Lung (tissue), 12 donors: ENCODE results near the gene FOXK1. TPM values are rescaled to one million over a fixed set of nuclear protein-coding genes. Genes with fewer than 3 reads are reported as not detected.

ENCODE experiments used
- ATAC-seq: fragments of 200-7000 bp; cut with Tn5 transposase; one replicate; pipeline ENCODE4 v1.9.1; 2020; ENCODE audit warnings: moderate number of reproducible peaks; ENCODE audit not compliant: insufficient read depth, low FRiP score
- DNase-seq, 3 donors: peaks; one replicate each; pipeline ENCODE4 v3.0.0-alpha.2; 2013 to 2017
- H3K27ac ChIP-seq, 2 donors: one replicate each; pipeline ENCODE4 v1.5.1; 2013; ENCODE audit warnings: mild to moderate bottlenecking in 2 of 2, moderate library complexity in 2 of 2, control low read depth in 1 of 2, inconsistent platforms in 1 of 2, low read depth in 1 of 2, low read length in 1 of 2
- H3K27me3 ChIP-seq, 3 donors: one replicate each; pipeline ENCODE4 v1.5.1; 2013; ENCODE audit warnings: low read length in 2 of 3; ENCODE audit not compliant: control insufficient read depth in 3 of 3, insufficient read depth in 3 of 3
- H3K36me3 ChIP-seq, 4 donors: one replicate each; pipeline ENCODE4 v1.5.1; 2013; ENCODE audit warnings: low read length in 4 of 4, mild to moderate bottlenecking in 1 of 4, moderate library complexity in 1 of 4; ENCODE audit not compliant: control insufficient read depth in 4 of 4, insufficient read depth in 4 of 4
- H3K4me1 ChIP-seq, 5 donors: one replicate each; pipeline ENCODE4 v1.5.1; 2013; ENCODE audit warnings: low read length in 5 of 5, mild to moderate bottlenecking in 2 of 5, moderate library complexity in 1 of 5; ENCODE audit not compliant: control insufficient read depth in 5 of 5, insufficient read depth in 5 of 5
- H3K4me3 ChIP-seq: one replicate; pipeline ENCODE4 v1.5.1; 2013; ENCODE audit warnings: mild to moderate bottlenecking, control low read depth, moderate library complexity
- H3K9ac ChIP-seq, 2 donors: one replicate each; pipeline ENCODE4 v1.5.1; 2013; ENCODE audit warnings: low read length in 2 of 2, control low read depth in 1 of 2; ENCODE audit not compliant: insufficient read depth in 1 of 2
- H3K9me3 ChIP-seq, 4 donors: one replicate each; pipeline ENCODE4 v1.5.1; 2013; ENCODE audit warnings: low read length in 3 of 4, mild to moderate bottlenecking in 1 of 4, moderate library complexity in 1 of 4; ENCODE audit not compliant: control insufficient read depth in 4 of 4, insufficient read depth in 3 of 4
- WGBS, 2 donors: extraction: QIAGEN DNeasy Blood & Tissue Kit; methylation state at CpG; one replicate each; pipeline ENCODE4 v1.1.7; 2013; 5-methylcytosine and 5-hydroxymethylcytosine counted together
- polyA plus RNA-seq, 2 donors: library from polyadenylated mRNA; stranded (reverse); fragments of 200-250 nt; gene quantifications; one replicate each; pipeline ENCODE4 v1.2.1, GENCODE V29; 2013
- total RNA-seq, 2 donors: library from RNA; depleted of rRNA in 1 of 2; stranded (reverse); fragments of >200 nt in 1 of 2; gene quantifications; one replicate each; pipeline ENCODE4 v1.2.1, GENCODE V29; 2014 to 2021
- TF ChIP-seq, protein P1 (sequence below): IDR thresholded peaks from 2 replicates; pipeline ENCODE4 v1.5.1; 2012; ENCODE audit warnings: mild to moderate bottlenecking; ENCODE audit errors: control extremely low read depth, extremely low read depth
- donor health status: control.
- donor health status: control.
- donor health status: Bipolar disorder and iron deficiency.
- donor health status: healthy.
- donor health status: DM: yes; HTN: yes; CAD: no.

The FOXK1 gene
- total and polyA plus RNA-seq, 4 donors = 6.4 to 36.2 (median 14.3) TPM

DNA sequence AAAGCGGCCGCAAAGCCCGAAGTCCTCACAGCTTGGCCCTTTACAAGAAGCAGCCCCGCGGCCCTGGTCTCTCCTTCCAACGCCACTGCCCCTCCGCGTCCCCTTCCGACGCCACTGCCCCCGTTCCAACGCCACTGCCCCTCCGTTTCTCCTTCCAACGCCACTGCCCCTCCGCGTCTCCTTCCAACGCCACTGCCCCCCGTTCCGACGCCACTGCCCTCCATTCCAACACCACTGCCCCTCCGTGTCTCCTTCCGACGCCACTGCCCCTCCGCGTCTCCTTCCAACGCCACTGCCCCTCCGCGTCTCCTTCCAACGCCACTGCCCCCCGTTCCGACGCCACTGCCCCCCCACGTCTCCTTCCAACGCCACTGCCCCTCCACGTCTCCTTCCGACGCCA, 126.5 kb downstream of the FOXK1 start:
- no peak overlapping the region for H3K4me3 ChIP-seq
- no peak overlapping the region for H3K27ac ChIP-seq
- no peak overlapping the region for H3K9ac ChIP-seq
- no peaks in the 10 kb centered on the region for H3K4me1 ChIP-seq
- H3K9me3 ChIP-seq = peaks cover 0 to 8% (median 2%) of the 10 kb centered on the region in 4 donors
- peaks cover 0 to 15% (median 8%) of the 10 kb centered on the region in 4 donors for H3K36me3 ChIP-seq
- WGBS, 2 donors = 77 to 86% methylated on average over 37 of the region's 37 CpGs
- TF ChIP-seq, protein P1, sequence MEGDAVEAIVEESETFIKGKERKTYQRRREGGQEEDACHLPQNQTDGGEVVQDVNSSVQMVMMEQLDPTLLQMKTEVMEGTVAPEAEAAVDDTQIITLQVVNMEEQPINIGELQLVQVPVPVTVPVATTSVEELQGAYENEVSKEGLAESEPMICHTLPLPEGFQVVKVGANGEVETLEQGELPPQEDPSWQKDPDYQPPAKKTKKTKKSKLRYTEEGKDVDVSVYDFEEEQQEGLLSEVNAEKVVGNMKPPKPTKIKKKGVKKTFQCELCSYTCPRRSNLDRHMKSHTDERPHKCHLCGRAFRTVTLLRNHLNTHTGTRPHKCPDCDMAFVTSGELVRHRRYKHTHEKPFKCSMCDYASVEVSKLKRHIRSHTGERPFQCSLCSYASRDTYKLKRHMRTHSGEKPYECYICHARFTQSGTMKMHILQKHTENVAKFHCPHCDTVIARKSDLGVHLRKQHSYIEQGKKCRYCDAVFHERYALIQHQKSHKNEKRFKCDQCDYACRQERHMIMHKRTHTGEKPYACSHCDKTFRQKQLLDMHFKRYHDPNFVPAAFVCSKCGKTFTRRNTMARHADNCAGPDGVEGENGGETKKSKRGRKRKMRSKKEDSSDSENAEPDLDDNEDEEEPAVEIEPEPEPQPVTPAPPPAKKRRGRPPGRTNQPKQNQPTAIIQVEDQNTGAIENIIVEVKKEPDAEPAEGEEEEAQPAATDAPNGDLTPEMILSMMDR = no peak
- no peak for ATAC-seq
- H3K27me3 ChIP-seq = no peaks in the 10 kb centered on the region
- no peak for DNase-seq

- peaks cover 0 to 8% (median 2%) of the 10 kb centered on the region in 4 donors for H3K9me3 ChIP-seq
- ATAC-seq (no peak), DNase-seq (no peak)
- no peaks in the 10 kb centered on the region for H3K27me3 ChIP-seq
- TF ChIP-seq, protein P1 = no peak
- H3K36me3 ChIP-seq = peaks cover 0 to 19% (median 9%) of the 10 kb centered on the region in 4 donors
- WGBS, 2 donors = 42 to 65% methylated on average over 38 of the region's 38 CpGs
- H3K27ac ChIP-seq = no peak overlapping the region
- no peak overlapping the region for H3K4me3 ChIP-seq
- no peak overlapping the region for H3K9ac ChIP-seq
- no peaks in the 10 kb centered on the region for H3K4me1 ChIP-seq
Measured at GRCh38 chr7:4809091-4809591, 127.0 kb downstream of the FOXK1 start.

DNA sequence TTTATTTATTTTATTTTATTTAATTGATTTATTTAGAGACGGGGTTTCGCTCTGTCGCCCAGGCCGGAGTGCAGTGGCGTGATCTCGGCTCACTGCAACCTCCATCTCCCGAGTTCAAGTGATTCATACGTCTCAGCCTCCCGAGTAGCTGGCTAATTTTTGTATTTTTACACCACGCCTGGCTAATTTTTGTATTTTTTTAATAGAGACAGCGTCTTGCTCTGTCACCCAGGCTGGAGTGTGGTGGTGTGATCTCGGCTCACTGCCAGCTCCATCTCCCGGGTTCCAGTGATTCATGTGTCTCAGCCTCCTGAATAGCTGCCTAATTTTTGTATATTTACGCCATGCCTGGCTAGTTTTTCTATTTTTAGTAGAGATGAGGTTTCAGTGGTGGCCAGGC, 127.6 kb downstream of the FOXK1 start:
- Histone ChIP-seq H3K27ac (no peak overlapping the region), H3K9ac (no peak overlapping the region), H3K4me3 (no peak overlapping the region), H3K9me3 (peaks cover 0 to 8% (median 2%) of the 10 kb centered on the region in 4 donors), H3K36me3 (peaks cover 0 to 22% (median 11%) of the 10 kb centered on the region in 4 donors), H3K27me3 (no peaks in the 10 kb centered on the region), H3K4me1 (no peaks in the 10 kb centered on the region)
- ATAC-seq (no peak), DNase-seq (no peak)
- 78 to 83% methylated on average over 14 of the region's 14 CpGs for WGBS, 2 donors
- TF ChIP-seq, protein P1 = no peak

- Histone ChIP-seq H3K9me3 (peaks cover 0 to 8% (median 2%) of the 10 kb centered on the region in 4 donors), H3K36me3 (peaks cover 0 to 23% (median 12%) of the 10 kb centered on the region in 4 donors), H3K4me1 (peaks cover 0 to 16% (median 0%) of the 10 kb centered on the region in 5 donors), H3K27me3 (no peaks in the 10 kb centered on the region), H3K4me3 (no peak overlapping the region), H3K9ac (no peak overlapping the region), H3K27ac (no peak overlapping the region)
- no peak for DNase-seq
- TF ChIP-seq, protein P1 = no peak
- ATAC-seq = no peak
- 37 to 52% methylated on average over 13 to 14 of the region's 14 CpGs for WGBS, 2 donors
Measured at GRCh38 chr7:4814433-4814832, 132.3 kb downstream of the FOXK1 start.
